ENCODE data around the gene KLRF2. TPM values are rescaled to one million over a fixed set of nuclear protein-coding genes. Genes with fewer than 3 reads are reported as not detected.

Gene KLRF2
- total RNA-seq, 2 donors from 2014 or later: not detected

DNA sequence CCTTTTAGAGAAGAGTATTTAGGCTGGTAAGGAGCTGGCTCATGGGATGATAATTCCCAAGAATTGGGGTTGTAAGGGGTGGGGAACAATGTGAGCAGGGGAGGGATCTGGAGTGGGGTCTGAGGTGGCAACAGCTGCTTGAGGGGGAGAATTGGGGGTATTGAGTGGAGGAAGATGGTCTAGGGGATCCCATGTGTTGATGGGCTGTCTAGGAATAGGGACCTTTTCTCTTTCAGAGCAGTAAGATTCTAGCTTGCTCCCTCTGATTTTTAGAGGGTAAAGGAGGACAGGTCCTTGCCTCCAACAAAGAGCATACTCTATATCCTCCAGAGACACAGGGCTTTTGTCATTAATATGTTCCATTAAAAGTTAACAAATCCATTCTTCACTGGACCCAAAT is 28.4 kb downstream of the KLRF2 start:
- Histone ChIP-seq H3K9me3 (no peaks in the 10 kb centered on the region), H3K9ac (ENCODE audit: low read depth in 2 of 2, low read length in 2 of 2) (no peak overlapping the region), H3K4me3 (no peak overlapping the region), H3K36me3 (no peaks in the 10 kb centered on the region), H3K27me3 (no peaks in the 10 kb centered on the region), H3K4me1 (no peaks in the 10 kb centered on the region), H3K27ac (no peak overlapping the region)
- intact Hi-C loops (cut with DNase I): no loop called here
- TF ChIP-seq, protein P1, sequence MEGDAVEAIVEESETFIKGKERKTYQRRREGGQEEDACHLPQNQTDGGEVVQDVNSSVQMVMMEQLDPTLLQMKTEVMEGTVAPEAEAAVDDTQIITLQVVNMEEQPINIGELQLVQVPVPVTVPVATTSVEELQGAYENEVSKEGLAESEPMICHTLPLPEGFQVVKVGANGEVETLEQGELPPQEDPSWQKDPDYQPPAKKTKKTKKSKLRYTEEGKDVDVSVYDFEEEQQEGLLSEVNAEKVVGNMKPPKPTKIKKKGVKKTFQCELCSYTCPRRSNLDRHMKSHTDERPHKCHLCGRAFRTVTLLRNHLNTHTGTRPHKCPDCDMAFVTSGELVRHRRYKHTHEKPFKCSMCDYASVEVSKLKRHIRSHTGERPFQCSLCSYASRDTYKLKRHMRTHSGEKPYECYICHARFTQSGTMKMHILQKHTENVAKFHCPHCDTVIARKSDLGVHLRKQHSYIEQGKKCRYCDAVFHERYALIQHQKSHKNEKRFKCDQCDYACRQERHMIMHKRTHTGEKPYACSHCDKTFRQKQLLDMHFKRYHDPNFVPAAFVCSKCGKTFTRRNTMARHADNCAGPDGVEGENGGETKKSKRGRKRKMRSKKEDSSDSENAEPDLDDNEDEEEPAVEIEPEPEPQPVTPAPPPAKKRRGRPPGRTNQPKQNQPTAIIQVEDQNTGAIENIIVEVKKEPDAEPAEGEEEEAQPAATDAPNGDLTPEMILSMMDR (IDR thresholded peaks at IDR 0.05): no peak
- DNase-seq: no peak

DNA sequence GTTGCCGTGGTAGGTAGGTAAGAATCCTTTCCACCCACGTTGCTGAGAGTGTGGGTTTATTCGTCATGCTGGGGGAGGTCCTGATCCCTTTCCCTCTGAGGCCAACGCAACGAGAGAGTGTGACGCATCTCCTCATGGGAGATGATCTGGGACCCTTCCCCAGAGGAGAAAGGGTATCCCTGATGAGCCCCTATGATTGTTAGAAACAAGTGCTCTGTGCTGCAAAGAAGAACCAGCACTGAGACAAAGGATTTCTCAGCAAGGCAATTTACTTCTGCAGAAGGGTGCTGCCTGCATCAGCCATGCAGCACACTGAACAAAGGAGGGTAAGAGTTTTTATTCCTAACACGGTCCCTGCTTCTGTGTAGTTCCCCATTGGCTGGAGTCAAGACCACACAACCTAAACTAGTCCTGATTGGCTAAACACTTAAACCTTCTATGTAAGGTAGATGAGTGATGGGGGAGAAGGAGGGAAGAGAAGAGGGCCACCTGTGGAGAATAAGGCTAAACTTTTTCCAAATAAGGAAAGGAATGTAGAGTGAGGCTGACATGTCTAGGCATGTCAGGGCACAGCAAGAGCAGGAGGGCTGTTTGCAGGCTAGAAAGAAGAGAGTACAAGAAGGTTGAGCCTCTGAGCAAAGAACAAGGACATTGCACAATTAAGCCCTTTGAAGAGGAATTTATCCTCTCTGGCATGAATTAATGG is 29.6 kb downstream of the KLRF2 start:
- DNase-seq: no peak
- Histone ChIP-seq H3K4me1 (no peaks in the 10 kb centered on the region), H3K27ac (no peak overlapping the region), H3K9me3 (no peaks in the 10 kb centered on the region), H3K9ac (ENCODE audit: low read depth in 2 of 2, low read length in 2 of 2) (no peak overlapping the region), H3K27me3 (no peaks in the 10 kb centered on the region), H3K4me3 (no peak overlapping the region), H3K36me3 (no peaks in the 10 kb centered on the region)
- intact Hi-C loops (cut with DNase I): no loop called here
- TF ChIP-seq, protein P1 (IDR thresholded peaks at IDR 0.05): no peak

DNA sequence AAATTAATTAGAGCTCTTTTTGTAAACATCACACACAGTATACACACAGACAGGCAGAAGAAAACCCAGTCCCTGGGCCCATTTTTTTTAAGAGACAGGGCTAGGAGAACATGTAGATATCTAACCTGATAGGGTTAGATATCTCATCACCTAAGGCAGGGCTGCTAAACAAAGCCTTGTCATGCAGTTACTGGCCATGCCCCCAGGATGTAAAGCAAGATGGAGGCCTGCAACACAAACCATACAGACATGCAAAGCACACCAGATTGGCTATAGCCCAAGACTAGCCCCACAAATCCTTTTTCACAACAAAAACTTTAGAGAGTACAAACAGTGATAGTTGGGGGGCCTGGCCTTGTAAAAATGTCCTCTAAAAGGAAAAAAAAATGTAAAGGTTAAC is 30.4 kb downstream of the KLRF2 start:
- no peak overlapping the region for H3K4me3 ChIP-seq
- H3K4me1 ChIP-seq: no peaks in the 10 kb centered on the region
- intact Hi-C loops (cut with DNase I): no loop called here
- no peaks in the 10 kb centered on the region for H3K9me3 ChIP-seq
- no peak overlapping the region for H3K9ac ChIP-seq (ENCODE audit: low read depth in 2 of 2, low read length in 2 of 2)
- DNase-seq: no peak
- no peaks in the 10 kb centered on the region for H3K27me3 ChIP-seq
- H3K36me3 ChIP-seq: no peaks in the 10 kb centered on the region
- TF ChIP-seq, protein P1 (IDR thresholded peaks at IDR 0.05): no peak
- H3K27ac ChIP-seq: no peak overlapping the region

DNA sequence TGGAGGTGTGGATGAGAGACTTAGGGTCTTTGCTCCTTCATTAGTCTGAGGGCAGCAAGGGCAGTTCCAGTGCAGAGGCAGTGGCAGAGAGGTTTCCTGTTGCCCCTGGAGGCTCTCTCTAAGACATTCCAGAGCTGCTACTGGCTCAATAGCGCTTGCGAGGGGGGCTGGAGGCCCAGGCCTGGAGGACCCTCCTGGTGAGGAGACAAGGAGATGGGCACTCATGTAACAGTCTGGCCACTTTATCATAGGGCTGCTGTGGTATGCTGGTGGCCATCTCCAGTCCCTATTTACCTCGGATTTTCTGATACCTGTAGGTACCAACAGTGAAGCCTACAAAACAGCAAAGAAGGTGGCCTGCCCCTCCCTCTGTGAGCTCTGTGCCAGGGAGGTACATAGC is 38.2 kb downstream of the KLRF2 start:
- Histone ChIP-seq H3K27me3 (no peaks in the 10 kb centered on the region), H3K36me3 (no peaks in the 10 kb centered on the region), H3K27ac (no peak overlapping the region), H3K4me3 (no peak overlapping the region), H3K4me1 (no peaks in the 10 kb centered on the region), H3K9ac (ENCODE audit: low read depth in 2 of 2, low read length in 2 of 2) (no peak overlapping the region), H3K9me3 (no peaks in the 10 kb centered on the region)
- intact Hi-C loops (cut with DNase I): no loop called here
- TF ChIP-seq, protein P1 (IDR thresholded peaks at IDR 0.05): no peak
- no peak for DNase-seq

DNA sequence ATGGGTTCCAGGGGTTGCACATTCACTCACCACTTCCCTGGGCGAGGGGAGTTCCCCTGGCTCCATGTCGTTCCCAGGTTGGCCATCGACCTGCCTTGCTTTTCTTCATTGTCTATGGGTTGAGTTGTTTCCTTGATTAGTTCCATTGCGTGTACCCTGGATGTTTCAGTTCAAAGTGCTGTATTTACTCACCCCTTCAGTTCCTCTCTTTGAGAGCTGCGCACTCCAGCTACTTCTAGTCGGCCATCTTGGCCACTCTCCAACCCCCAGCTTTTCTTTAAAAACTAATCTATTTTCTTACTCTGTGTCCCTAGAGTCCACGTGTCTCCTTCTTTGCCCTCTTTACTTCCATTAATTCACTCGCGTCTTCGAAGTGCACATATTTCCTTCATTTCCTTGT is 39.2 kb downstream of the KLRF2 start:
- no peaks in the 10 kb centered on the region for H3K27me3 ChIP-seq

More for the DNA sequence above, 39.2 kb downstream of the KLRF2 start:
- Histone ChIP-seq H3K27ac (no peak overlapping the region), H3K9me3 (no peaks in the 10 kb centered on the region), H3K9ac (ENCODE audit: low read depth in 2 of 2, low read length in 2 of 2) (no peak overlapping the region), H3K4me1 (no peaks in the 10 kb centered on the region), H3K4me3 (no peak overlapping the region), H3K36me3 (no peaks in the 10 kb centered on the region)
- no peak for DNase-seq
- TF ChIP-seq, protein P1 (IDR thresholded peaks at IDR 0.05): no peak
- intact Hi-C loops (cut with DNase I): no loop called here
